HG02623 (cell line): ENCODE results near the gene RFESD.

ENCODE experiments used
- ATAC-seq: cut with Tn5 transposase; IDR thresholded peaks from one replicate; pipeline ENCODE4 v1.9.1; 2021; ENCODE audit warnings: moderate library complexity; ENCODE audit not compliant: unreplicated experiment

RFESD gene

DNA sequence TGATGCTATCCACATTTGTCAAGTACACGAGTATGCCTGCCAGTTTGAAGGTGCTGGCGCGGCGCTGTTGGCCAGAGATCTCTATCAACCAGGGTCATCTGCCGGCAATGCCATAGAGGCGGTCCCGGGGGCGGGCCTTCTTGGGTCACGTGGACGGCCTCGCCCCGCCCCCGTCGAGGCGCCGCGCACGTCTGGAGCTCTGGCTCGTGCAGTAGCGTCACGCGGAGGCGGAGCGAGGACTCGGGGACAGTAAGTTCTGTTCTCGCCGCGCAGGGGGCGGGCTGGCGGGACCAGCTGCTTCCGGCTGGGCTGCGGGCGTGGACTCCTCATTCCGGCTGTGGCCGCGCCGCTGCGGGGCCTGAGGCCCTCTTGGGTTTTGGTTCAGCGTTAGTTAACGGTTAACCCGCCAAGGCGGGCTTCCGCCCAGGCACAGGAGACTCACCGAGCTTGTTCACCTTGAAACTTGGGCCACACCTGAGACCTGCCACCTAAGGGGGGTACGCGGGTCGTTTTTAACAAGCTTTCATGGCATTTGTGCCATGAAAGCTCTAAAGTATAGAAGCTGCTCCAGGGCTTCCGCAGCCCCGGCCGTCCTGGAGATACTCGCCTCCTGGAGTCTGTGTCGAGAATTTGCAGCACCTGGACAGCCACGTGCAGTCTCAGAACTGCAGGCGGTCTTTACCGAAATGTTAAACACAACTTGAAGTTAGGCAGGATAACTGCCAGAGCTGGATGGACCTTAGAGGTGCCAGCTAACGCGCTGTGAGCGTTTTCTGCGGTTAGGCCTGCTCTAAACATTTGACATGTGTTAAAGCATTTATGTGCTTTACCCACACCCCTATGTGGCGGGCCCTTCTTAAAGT lies at the start of gene RFESD:
TSS of gene RFESD (plus strand) at position 209 of the 863 bp plus-strand sequence. CDS start 5,495 bp downstream, outside the sequence.
- ATAC-seq, result peak; percentile 96

DNA sequence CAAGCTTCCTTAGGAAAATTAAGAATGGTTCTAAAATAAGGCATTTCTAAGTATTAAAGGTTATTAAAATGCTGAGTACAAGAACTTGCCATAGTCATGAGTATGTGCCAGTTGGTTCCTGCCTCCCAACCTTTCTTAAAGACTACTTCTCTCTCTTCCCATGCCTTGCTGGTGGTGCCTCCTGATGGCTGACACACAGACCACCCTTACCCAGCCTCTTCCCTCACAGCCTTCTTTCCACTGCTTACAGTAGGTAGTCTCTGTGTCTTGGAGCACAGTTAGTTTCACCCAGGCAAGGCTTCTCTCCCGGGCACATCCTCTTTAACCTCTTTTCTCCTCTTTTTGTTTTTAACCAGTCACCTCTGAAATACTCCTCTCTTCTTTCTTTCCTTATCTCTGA lies 47.3 kb upstream of the RFESD start:
- ATAC-seq, result no peak

DNA sequence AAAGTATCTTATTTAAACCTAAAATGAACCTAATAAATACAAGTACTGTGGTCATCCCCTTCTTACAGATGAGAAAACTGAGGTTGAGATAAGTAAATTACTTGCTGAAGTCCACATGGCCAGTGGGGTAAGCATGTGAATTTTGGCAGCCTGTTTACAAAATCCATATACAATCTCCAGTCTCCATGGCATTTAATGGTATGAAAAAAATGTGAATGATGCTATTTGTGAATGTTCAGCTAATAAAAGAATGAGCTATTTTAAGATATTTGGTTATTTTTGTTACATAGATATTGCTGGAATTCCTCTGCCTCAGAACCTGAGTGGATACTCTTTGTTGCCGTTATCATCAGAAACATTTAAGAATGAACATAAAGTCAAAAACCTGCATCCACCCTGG lies 46.0 kb upstream of the RFESD start:
- no peak for ATAC-seq

DNA sequence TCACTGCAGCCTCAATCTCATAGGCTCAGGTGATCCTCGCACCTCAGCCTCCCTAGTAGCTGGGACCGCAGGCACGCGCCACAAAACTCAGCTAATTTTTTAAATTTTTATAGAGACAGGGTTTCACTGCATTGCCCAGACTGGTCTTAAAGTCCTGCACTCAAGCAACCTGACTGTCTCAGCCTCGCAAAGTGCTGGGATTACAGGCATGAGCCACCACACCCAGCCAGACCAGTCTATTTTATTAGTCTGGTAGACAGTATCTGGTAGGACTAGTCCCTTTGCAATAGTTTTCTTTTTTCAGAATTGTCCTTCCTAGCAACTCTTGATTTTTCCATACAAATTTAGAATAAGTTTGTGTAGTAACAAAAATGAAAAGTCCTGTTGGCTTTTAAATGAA lies 40.8 kb upstream of the RFESD start:
- no peak for ATAC-seq

DNA sequence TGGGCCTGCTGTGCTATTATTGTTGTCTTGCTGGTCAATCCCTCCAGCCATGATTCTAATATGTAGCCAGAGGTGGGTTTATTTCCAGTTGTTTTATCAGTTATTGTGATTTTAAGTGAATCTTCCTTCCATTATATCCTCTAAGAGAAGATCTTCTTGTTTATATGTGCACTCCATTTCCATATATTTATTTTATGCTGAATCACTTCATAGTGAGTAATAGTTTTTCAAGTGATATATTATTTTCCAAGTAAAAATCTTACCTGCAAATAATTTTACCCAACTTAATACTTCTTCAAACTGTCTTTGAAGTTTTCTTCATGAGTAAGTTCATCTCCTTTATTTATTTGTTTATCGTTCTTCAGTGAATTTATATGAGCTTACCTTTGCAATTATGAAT lies 40.2 kb upstream of the RFESD start:
- ATAC-seq, result no peak

DNA sequence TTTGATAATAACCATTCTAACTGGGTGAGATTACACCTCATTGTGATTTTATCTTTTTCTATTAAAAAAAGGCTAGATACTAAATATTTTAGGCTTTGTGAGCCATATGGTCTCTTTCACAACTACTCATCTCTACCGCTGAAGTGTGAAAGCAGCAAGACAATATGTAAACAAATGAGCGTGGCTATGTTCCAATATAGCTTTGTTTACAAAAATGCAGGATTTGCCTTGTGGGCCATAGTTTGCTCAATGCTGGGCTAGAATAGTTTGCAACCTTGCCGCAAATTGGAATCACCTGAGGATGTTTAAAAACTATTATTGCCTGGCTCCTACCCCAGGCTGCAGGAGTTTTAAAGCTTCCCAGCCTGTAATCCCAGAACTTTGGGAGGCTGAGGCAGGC lies 36.9 kb upstream of the RFESD start:
- ATAC-seq, result no peak

DNA sequence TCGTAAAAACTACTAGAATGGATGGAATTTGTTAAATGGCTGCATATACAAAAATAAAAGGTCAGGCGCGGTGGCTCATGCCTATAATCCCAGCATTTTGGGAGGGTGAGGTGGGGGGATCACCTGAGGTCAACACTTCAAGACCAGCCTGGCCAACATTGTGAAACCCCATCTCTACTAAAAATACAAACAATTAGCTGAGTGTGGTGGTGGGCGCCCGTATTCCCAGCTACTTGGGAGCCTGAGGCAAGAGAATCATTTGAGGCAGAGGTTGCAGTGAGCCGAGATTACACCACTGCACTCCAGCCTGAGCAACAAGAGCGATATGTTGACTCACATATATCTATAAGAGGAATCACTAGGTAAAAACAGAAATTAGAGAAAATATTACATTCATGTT lies 36.0 kb upstream of the RFESD start:
- ATAC-seq, result no peak

DNA sequence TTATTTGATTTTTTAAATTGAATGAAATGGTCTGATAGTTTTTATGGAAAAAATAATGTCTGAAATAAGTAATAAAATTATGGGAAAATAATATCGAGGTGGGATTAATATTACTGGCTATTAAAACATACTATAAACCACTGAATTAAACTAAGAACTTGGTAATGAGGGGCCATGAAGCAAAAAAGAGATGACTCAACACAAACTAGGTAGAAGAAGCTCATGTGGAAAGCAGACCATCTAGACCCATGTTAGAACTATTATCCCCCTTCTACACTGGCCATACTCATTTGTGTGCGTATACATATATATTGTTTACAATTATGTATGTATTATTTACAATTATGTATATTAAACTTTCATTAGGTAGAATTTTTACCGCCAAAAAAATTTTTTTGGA lies 35.2 kb upstream of the RFESD start:
- no peak for ATAC-seq

DNA sequence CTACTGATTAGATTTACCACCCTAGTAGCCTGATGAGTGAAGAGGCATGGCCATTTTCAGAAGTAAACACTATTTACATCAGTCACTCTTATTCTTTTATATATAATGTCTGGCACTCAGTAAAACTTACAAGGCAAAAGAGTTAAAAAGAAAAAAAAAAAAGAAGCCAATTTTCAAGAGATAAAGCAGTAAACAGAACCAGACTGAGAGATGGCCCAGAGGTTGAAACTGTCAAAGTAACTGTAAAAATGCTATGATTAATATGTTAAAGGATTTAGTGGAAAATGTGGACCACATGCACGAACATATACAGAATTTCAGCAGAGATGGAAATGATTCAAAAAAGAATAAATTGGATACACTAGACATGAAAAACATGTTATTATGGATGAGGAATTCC lies 33.1 kb upstream of the RFESD start:
- ATAC-seq, result no peak

DNA sequence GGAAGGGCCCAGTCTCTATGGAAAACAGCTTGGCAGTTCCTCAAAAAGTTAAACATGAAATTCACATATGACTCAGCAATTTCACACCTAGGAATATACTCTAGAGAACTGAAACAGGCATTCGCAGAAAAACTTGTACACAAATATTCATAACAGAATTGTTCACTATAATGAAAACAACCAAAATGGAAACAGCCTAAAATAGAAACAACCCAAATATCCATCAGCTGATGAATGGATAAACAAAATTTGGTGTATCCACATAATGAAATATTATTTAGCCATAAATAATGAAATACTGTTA lies 31.5 kb upstream of the RFESD start:
- ATAC-seq, result peak; percentile 41

DNA sequence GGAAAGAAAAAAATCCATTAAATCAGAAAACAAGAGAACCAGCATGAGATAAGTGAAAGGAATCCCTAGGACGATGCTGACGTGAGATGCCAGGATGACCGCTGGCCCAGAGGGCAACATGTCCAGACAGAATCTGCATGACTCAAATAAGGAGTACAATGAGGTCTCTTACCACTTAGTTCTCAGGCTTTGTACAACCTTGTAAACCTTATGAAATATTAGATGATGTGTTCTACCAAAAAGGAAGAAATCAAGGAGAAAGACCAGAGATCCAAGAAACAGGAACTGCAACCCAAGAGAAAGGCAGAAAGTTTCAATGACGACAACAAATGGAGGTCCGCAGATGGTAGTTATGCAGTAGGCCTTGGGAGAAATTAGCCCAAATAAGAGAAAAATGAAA lies 29.5 kb upstream of the RFESD start:
- no peak for ATAC-seq

DNA sequence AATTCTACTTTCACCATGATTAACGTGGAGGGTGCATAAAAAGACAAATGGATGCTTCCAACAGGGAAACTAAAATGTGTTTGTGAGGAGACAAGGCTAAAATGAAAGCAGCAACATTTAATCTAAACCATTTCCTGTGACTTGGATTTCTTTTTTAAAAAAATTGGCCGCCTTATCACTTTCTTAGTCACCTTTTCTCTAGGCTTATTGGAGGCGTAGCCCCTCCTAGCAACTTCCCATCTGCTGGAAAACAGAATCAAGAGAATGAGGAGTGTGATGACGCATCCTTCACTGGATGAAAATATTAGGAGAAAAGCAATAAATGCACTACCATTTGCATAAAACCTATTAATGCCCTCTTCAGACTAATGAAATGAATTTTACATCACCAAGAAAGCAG lies 27.5 kb upstream of the RFESD start:
- no peak for ATAC-seq

DNA sequence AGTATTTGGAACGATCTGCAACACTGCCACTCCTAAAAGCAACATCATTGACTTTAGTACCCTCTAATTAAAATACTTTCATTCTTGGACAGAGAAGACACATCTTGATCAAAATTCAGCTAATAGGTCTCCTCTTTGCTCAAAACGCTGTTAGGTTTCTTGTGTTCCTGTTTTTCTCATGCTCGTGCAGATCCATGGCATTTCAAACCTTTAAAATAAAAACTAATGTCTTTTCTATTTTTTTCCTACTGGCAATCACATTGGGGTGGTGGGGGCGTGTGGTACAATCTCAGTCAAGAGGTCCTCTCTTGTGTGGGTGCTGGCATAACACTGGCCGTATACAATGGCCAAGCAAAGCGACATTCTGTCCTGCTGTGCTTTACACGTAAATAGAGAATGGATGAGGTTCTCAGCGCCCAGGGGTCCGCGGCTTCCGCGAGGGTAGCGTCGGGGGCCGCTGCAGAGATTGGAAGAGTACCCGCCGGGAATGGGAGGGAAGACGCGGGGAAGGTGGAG lies 27.0 kb upstream of the RFESD start:
- no peak for ATAC-seq

DNA sequence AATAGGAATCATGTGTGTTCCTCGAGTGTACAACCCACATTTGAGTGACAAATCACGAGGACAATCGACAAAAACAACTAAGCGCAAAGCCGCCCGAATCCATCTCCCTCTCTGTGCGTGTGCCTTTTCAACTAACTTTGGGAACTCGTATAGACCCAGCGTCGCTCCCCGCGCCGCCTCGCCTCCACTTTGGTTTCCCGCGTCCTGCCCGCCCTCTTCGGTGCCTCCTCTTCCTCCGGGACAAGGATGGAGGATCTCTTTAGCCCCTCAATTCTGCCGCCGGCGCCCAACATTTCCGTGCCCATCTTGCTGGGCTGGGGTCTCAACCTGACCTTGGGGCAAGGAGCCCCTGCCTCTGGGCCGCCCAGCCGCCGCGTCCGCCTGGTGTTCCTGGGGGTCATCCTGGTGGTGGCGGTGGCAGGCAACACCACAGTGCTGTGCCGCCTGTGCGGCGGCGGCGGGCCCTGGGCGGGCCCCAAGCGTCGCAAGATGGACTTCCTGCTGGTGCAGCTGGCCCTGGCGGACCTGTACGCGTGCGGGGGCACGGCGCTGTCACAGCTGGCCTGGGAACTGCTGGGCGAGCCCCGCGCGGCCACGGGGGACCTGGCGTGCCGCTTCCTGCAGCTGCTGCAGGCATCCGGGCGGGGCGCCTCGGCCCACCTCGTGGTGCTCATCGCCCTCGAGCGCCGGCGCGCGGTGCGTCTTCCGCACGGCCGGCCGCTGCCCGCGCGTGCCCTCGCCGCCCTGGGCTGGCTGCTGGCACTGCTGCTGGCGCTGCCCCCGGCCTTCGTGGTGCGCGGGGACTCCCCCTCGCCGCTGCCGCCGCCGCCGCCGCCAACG lies 26.3 kb upstream of the RFESD start, which contains the start of gene GPR150:
TSS of gene GPR150 (plus strand) at position 58 of the 840 bp plus-strand sequence. CDS start at position 247, 189 bp downstream.
- ATAC-seq, result peak; percentile 62

DNA sequence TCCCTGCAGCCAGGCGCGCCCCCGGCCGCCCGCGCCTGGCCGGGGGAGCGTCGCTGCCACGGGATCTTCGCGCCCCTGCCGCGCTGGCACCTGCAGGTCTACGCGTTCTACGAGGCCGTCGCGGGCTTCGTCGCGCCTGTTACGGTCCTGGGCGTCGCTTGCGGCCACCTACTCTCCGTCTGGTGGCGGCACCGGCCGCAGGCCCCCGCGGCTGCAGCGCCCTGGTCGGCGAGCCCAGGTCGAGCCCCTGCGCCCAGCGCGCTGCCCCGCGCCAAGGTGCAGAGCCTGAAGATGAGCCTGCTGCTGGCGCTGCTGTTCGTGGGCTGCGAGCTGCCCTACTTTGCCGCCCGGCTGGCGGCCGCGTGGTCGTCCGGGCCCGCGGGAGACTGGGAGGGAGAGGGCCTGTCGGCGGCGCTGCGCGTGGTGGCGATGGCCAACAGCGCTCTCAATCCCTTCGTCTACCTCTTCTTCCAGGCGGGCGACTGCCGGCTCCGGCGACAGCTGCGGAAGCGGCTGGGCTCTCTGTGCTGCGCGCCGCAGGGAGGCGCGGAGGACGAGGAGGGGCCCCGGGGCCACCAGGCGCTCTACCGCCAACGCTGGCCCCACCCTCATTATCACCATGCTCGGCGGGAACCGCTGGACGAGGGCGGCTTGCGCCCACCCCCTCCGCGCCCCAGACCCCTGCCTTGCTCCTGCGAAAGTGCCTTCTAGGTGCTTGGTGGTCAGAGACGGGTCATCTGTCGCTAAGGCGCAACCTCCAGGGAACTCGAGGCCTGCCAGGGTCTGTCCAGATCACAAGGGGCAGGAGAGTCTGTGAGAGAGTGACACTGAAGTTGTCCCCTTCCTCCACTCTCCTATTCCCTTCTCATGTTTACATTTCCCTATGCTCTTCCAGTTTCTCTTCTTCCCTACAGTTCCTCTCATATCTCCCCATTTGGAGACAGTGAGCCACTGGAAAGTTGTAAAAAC lies 25.4 kb upstream of the RFESD start:
- peak; percentile 34 for ATAC-seq

DNA sequence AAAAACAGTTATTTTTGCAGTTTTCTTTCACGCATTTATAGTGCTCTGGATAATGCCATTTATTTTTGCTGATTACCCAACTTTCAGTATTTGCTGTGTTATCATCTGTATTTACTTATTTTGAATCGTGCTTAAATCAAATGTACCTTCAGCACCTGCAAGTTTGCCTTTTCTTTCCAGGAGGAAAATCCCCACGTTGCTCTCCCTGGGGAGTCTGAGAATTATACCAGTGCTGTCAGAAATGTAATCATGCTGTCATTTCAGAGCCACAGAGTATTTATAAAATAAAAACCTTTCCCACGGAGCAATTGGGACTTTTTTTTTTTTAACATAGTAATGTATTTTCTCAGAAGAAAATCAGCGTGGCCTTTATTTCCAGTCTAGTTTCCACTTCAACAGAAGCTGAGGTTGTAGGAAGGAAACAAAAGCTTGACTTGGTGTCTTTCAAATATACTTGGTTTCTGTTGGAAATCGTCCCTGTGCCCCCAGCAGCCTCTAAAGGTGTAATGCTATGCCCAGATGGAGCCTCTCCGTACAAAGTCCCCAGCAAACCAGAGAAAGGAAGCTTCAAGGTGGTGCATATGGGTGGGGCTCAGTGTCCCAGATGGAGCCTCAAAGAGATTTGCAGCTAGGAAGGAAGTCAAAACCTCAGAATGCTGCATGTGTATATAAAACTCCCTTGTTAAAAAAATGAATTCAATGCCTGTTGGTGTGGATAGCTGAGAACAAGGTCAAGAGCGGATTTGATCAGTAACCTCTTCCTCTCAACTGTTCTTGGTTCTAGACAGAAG lies 24.5 kb upstream of the RFESD start:
- ATAC-seq, result no peak

DNA sequence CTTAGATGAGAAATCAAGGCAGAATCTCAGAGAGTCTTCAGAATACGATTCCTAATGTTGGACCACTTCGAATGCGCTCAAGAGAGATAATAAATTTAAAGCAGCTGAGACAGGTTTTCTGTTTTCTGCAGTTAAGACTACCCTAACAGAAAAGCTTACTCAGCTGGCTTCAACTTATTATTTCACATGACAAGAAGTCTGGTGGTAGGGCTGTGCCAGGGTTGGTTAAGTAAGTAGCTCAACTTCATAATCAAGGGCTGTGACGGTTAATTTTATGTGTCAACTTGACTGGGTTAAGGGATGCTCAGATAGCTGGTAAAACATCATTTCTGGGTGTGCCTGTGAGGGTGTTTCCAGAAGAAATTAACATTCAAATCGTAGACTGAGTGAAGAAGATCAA lies 22.9 kb upstream of the RFESD start:
- no peak for ATAC-seq

DNA sequence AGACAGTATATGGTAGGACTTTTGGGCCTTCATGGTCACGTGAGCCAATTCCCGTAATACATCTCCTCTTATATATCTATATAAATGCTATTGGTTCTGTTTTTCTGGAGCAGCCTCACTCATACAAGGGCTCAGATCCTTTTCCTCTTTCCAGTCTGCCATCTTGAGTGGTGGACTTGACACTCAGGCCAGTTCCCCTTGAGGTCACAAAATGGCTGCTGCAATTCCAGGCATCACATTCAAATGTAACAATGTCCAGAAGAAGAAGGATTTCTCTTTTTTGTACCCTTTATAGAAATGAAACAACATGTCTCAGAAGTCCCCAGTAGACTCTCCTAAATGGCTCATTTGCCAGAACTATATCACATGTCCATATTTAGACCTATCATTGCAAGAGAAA lies 22.2 kb upstream of the RFESD start:
- ATAC-seq, result no peak

DNA sequence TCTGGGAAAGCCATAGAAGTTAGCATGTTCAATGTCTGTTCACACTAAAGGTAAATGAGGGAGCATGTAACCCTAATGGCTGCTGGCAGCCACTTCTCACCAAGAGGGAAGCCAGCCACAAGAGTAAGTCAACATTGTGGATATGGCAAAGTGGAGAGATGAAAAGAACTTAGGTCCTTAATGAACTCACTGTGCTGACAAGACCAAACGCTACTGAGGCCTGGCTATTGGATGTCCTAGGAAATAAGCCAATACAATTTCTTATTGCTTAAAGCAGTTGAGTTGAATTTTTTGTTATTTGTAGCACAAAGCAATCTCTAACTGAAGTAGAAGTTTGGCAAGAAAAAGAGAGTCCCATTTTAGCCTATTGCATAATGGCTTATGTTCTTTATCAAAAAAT lies 19.9 kb upstream of the RFESD start:
- no peak for ATAC-seq
